ENCODE results near the gene LMCD1. TPM values are rescaled to one million over a fixed set of nuclear protein-coding genes. Genes with fewer than 3 reads are reported as not detected.
"Not testable (repeated sequence)": the region's sequence is repeated elsewhere in the genome, so short reads cannot be mapped to it uniquely, and the experiment has no call there.

The LMCD1 gene
- total RNA-seq, 1 donor from 2014 or later: 459 TPM

DNA sequence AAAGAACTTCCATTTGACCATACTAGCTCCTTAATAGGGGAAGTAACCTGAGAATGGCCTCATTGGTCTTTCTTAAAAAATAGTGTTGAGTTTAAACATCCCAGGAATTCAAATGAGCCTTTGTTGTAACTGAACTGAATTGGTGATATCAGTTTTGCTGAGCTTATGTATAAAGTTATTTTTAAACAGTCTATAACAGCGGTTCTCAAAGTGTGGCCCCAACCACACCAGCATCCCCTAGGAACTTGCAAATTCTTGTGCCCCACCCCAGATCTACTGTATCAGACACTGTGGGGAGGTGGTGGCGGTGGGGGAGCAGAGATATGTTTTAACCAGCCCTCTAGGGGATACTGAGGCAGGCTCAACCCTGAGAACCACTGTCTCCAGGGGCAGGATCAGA is 57.0 kb downstream of the LMCD1 start:
- DNase-seq (ENCODE audit: low spot score): no peak

DNA sequence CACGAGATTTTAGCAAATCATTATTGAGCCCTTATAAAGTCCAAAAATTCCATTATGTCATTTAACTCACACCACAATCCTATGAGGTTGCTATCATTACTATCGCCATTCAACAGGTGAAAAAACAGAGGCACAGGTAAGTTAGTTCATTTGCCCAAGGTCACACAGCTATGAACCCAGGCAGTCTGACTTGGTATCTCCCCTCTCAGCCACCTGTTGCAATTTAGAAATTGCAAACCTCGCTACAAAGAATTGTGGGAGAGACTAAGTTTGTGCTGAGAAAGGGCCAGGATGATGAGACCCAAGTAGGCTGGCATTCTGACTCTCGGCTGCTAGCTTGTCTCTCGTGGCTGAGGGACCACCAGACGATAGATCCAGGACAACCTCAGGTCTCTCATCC is 57.7 kb downstream of the LMCD1 start:
- DNase-seq (ENCODE audit: low spot score): no peak

DNA sequence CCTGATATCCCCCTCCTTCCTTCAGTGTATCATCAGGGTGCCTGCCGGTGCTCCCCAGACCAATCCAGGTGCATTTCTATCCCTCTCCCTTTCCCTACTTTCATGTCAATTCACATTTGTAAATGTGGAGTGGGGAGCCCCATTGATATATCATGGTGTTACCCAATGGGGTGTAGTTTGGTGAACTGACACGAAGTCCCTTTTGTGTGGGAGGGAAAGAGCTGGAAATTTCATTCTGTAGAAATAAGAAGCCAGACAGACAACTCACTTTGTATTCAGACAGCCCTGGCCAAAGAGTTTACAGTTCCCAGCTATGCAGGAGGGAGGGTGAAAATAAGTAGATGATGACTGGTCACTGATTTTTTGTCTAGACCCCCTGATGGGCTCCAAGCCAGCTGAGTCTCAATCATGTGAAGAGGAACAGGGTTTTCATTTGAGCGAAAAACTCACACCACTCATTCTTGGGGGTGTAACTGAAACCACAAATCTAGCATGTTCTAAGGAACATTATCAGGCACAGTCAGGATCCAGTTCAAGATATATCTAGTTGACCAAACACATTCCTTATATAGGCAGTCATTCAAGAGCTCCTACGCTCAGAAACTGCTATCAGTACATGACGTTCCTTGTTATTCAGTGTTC is 58.9 kb downstream of the LMCD1 start:
- DNase-seq (ENCODE audit: low spot score): peak; percentile 77

DNA sequence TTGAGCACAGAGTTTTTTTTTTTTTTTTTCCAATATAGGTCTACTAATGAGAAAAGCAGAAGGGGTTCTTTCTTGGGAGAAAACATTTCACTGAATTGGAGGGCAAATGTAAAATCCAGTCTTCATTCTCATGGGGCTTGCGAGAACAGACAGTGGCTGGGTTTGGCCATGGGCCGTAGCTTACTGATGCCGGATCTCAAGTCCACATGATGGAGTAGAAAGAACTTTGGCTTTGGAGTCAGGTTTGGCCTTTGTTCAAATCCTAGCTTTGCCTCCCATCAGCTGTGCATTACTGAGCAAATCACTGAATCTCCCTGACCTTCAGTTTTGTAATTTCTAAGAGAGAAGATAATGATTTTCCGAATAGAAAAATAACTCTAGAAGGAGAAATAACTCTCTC is 59.7 kb downstream of the LMCD1 start:
- peak; percentile 70 for DNase-seq (ENCODE audit: low spot score)

DNA sequence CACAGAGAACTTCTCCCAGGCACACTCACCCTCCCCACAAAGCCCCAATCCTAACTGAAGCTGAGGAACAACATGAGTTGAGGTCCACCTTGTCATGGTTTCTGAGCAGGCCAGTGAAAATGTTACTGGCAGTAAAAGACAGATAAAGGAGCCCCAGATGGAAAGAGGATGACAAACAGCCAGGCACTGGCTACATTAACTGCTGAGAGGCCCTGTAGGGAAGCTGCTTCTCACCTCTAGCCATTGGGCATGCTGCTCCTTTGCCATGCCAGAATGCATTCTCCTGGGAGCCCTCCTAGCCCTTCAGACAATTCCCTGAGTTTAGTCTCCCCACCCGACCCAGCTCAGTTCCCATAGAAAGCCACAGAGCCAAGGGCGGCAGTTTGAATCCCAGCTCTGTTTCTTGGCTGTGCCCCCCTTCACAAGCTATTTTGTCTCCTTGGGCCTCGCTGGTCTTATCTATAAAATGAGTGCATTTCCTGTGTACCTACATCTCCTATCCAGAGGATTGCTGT is 60.5 kb downstream of the LMCD1 start:
- DNase-seq (ENCODE audit: low spot score): no peak

DNA sequence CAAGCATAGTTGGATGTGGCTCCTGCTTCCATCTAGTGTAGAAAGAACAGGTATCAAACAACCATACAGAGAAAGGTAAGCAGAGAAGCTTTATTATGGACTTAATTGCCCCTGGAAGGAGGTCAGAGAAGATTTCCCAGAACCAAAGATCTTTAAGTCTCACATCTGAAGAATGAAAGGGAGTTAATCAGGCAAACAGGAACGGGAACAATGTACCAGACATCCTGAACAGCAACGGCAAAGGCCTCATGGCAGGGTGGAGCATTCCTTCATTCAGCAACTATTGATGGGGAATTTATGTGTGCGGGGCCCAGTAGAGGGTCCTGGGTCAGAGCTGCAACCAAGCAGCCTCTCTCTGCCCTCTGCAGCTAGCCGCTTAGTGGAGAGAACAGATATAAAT is 61.5 kb downstream of the LMCD1 start:
- DNase-seq (ENCODE audit: low spot score): no peak

DNA sequence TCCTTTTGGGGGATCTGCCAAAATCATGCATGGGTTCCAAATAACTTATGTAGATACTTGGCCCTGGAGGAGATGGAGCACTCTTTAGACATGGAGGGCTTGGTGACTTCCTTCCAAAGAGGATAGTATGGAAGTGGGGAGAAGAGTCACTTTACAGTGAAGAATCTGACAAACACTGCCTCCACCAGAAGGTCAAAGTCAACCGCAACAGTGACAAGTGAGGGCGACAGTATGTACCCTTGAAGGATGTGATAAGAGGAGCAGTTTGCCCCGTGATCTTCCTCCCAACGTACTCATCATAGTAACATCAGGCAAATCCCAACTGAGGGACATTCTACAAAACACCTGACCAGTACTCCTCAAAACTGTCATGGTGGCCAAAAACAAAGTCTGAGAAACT is 62.0 kb downstream of the LMCD1 start:
- DNase-seq (ENCODE audit: low spot score): no peak

DNA sequence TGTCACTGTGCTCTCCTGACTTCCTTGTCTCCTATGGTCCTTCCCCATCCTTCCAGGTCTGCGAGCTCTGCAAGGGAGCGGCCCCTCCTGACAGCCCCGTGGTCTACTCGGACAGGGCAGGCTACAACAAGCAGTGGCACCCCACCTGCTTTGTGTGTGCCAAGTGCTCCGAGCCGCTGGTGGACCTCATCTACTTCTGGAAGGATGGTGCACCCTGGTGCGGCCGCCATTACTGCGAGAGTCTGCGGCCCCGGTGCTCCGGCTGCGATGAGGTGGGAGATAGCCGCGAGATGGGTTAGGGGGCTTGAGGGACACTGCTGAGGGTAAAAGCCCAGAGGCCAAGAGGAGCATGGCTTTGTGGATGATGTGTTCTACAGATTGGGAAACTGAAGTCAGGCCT is 63.8 kb downstream of the LMCD1 start:
- no peak for DNase-seq (ENCODE audit: low spot score)

DNA sequence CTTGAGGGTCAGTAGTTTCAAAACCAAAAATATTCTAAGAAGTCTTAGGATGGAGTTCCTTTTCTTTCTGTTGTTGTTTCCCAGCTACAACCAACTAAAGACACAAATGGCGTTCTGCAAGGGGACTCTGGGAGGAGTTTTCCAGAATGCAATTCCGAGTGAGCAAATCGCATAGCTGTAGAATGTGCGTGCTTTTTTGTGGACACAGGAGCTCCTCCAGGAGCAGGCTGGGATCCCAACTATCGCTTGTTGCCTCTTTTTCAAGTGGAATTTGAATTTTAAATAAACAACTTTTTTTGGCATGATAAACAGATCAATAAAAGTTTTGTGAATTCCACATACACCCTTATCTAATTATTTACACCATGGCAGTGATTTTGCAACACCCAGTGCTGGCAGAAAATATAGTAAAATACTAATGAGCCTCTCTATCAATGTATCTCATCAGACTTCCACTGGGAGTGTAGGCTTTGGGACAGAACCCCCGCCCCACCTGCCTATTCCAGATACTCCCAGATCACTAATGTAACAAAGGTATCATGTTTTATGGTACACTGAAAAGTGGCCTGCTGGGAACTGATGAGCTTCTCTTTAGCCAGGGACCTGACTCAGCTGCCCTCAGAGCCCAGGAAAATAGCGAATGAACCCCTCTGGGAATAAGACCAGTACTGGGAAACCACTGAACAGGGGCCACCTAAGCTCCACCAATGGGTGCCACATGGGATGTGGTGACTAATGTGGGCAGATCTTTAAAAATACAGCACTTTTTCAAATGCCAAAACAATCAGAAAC is 66.4 kb downstream of the LMCD1 start:
- no peak for DNase-seq (ENCODE audit: low spot score)

DNA sequence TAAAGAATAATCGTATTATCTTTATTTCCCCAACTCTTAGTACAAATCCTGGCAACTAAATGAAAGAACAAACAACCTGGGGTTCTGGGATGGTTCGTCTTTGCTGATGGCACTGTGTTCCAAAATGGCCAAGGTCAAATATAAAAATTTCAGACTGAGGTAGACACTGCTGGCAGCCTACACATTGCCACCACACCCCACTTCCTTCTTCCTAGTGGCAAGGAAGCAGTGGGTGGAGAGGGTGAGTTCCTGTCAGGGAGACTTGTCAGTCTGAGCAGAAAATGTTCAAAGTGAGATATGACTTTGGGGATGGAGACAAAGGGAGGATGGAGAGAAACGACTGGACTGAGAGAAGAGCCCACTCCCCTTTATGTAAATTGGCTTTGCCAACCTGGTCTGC is 69.6 kb downstream of the LMCD1 start:
- DNase-seq (ENCODE audit: low spot score): no peak

DNA sequence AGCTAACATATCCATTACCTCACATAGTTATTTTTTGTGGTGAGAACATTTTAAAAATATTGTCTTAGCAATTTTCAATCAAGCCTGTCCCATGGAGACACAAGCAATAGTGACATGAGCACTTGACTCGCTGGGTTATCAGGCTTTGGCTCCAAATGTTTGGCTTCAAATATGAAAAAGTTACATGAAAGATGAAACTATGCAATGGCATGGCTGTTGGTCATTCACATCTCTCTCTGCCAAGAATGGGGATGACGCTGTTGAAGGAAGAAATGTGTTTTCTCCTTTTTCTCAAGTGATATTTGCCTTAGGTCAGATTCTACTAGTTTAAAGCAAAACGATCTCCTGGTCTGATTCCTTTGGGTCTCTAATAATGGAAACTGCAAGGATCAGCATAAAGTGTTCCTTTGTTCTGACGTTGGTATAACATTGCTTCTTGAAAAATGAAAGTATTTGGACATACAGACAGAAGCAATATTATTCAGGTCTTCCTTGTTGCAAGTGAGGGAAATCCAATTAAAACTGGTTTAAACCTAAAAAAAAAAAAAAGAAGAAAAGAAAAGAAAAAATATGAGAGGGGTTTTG is 71.8 kb downstream of the LMCD1 start:
- DNase-seq (ENCODE audit: low spot score): no peak

DNA sequence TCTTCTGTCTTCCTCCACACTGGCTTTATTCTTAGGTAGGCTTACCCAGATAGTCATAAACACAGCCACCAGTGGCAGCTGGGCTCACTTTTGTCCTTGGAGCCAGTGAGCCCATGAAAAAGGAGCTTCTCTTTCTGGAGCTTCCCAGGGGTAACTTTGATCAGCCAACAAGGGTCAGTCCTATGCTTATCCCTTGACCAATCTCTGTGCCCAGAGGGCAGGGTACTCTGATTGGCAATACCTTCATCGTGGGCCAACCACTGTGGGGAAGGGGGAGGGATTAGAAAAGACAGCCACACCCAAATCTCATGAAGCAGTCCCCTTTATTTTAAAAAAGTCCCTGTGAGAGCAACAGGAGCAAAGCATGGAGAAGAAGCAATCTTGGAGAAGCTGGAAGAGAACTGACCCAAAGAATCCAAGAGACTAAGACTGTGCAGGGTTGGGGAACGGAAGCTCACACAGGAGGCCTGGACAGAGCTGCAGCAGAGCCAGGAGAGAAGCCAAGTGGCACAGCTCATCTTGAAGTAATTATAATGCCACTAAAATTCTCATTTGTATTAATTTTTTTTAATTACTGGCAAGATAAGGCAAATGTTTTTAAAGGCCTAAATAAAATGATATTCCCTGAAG is 72.5 kb downstream of the LMCD1 start:
- DNase-seq (ENCODE audit: low spot score): no peak

DNA sequence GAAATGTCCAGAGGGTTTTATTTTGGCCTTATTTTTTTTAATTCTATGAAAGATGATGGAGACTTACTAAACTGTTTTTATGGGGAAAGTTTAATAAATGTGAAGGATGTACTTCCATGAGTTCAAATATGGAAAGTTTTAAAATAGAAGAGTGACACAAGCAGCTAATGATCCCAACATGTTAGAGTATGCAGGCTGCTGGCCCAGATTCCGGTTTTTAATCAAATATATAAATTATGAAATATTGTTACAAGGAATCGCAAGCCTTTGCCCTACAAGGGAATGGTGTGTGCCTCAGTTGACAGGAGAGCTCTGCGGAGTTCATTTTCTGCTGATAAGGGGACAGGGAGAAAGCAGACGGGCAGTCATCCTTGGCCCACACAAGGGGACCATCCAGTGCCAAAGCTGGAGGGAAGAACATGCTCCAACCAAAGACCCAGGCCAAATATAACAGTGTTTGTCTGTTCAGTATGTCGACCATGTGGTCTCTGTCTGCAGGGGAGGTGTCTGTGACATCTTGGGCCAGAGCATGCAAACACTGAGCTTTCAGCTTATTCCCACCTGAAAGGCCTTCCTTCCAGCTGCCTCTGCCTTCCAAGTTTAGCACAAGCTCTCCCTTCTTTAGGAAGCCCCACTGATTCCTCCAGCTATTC is 73.2 kb downstream of the LMCD1 start:
- no peak for DNase-seq (ENCODE audit: low spot score)

DNA sequence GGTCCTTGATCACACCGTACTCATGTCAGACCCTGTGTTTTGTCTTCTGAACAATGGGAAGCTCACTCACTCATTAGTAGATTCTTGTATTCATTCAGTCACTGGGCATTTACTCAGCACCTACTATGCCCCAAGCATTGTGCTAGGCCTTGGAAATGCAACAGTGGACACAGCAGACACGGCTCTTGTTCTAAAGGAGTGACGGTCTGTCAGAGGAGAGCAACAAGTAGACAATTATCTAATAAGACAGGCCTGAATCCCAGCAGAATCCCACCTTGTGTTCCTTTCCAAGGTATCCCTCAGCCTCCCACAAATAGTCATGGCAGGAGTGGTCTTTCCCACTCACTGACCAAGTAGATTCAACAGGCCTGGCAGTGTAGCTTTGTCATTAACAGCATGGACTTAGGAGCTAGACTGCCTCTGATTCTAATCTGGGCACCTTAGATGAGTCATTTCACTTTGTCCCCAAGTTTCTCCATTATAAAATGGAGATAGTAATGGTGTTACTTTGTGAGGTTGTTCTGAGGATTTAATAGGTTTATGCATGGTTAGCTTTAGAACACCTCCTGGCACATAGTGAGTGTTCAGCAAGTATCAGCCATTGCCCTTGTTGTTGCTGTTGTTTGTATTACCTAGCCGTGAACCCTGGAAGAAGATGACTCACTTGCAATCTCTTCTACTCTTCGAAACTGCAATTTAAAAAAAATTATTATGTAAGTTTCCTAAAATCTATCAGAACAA is 73.9 kb downstream of the LMCD1 start:
- DNase-seq (ENCODE audit: low spot score): no peak

DNA sequence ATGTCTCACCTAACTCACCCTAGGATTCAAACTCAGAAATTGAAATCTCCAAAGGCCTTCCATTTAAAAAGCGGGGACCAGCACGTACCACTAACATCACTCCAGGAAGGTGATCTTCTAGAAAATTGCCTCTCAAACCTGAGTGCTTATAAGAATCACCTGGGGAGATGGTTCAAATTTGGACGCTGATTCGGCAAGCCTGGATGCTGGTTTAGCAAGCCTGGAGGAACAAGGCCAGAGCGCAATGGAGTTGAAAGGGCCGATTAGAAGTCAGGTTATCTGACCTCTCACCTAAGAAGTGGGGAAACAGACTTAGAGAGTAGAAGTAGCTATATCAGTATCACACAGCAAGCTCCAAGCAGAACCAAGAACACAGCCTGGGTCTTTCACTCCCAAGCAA is 74.8 kb downstream of the LMCD1 start:
- no peak for DNase-seq (ENCODE audit: low spot score)

DNA sequence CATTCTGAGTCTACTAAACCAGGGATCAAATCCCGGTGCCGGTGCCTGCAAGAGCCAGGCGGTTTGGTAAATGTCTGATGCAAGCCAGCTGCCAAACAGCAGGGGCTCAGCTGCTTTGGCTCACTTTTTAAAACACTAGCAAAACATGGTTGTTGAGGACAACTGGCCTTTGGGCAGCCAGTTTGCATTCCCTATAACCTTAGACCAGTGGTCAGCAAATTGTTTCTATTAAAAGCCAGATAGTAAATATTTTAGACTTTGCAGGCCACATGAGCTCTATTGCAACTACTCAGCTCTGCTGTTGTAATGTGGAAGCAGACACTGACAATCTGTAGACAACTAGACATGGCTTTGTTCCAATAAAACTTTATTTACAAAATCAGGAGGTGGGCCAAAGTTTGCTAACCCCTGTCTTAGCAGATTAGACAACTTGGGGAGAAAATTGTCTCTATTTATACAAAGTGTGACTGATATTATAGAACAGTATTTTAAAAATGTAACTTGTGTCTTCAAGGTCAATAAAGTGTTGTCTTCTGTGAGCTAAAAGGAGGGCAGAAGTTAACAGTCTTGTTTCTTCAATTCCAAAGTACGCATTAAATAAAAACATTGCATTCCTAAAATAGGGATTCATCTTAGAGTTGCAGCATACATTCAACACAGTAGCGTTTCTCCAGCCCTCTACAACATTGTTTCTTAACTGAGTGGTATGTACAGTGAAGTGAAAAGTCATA is 75.4 kb downstream of the LMCD1 start:
- DNase-seq (ENCODE audit: low spot score): no peak

DNA sequence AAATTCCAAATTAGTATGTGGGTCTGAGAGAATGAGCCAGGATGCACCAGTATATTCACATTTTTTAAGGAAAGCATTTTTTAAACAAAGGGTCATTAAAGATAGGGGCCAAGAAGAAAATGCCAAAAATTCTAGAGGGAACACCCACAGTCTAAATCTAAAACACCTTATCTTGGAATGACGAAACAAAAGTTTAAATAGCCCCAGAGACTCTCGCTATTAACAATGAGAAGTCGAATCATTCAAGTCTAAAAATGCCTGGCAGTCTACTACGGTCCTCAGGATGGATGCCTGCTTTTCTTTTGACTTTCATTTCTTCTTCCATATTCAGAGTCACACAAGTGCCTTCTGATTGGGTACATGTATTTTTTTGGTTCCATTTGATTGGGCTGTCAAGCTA is 76.7 kb downstream of the LMCD1 start:
- no peak for DNase-seq (ENCODE audit: low spot score)

DNA sequence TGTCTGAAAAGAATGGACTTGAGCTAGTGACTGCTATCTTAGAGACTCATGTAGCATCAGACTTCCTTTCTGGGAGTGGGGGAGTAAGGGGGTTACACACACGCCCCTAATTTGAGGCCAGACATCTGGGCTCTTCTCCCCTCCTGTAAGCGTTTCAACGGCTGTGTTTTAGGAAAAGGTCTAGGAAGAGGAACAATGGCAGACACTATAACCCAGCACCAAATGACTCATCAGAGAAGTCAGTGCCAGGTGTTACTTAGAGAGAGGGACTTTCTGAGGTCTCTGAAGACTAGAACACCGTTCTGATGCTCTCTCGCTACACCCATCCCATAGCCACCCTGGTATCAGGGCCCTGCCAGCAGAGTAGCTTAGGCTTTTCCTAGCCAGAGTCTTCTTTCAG is 77.5 kb downstream of the LMCD1 start:
- DNase-seq (ENCODE audit: low spot score): no peak

DNA sequence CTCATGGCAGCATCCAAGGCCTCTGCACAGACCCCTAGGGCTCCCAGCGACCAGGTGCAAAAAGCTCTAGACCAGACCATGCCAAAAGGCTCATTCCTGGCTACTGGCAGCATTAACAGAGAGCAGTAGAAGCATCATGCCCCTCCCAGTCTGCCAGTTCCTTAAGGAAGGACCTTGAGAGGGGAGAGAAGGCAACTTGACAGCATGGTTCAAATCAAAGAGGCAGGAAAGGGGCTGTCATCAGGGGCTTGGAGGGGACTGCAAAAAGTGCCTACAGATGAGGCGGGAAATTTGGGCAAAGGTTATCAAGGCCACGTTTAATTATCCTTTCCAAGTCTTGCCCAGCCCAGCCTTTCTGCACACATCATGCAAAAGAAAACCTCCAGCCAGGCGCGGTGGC is 78.3 kb downstream of the LMCD1 start:
- no peak for DNase-seq (ENCODE audit: low spot score)

DNA sequence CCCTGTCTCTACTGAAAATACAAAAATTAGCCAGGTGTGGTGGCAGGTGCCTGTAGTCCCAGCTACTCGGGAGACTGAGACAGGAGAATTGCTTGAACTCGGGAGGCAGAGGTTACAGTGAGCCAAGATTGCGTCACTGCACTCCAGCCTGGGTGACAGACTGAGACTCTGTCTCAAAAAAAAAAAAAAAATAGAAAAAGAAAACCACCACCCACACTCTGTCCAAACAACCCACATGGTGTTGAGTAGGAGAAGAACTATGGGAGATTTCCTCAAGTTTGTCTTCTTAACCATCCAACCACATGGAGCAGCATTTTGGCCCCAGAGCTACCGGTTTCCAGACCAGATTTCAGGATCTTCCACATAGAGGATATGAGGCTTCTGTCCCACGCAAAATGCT is 78.8 kb downstream of the LMCD1 start:
- DNase-seq (ENCODE audit: low spot score): not testable (repeated sequence)

DNA sequence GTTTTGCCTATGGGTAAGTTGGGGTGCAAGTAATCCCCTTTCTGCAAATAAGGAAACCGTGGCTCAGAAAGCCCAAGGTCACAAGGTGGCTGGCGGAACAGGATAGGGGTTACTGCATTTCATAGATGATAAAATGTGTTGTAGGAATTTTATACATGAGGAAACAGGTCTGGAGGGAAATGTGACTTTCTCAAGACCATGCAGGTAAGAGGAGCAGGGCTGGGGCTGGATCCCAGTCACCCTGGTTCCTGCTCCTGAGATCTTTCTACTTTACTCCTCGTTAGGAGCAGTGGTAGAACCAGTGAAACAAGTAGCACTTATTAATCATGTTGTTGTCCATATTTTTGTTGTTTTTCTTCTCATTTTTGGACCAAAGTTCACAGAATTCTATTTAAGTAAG is 79.8 kb downstream of the LMCD1 start:
- no peak for DNase-seq (ENCODE audit: low spot score)
